ENCODE measurements around the gene SIRPG.
"Not testable (repeated sequence)": the region's sequence is repeated elsewhere in the genome, so short reads cannot be mapped to it uniquely, and the experiment has no call there.

Gene SIRPG

GRCh38 chr20:1671891-1672669 lies 14.5 kb upstream of the SIRPG start:
- no peak for DNase-seq

- no peak for DNase-seq
Measured at GRCh38 chr20:1669304-1669703, 11.7 kb upstream of the SIRPG start.

DNA sequence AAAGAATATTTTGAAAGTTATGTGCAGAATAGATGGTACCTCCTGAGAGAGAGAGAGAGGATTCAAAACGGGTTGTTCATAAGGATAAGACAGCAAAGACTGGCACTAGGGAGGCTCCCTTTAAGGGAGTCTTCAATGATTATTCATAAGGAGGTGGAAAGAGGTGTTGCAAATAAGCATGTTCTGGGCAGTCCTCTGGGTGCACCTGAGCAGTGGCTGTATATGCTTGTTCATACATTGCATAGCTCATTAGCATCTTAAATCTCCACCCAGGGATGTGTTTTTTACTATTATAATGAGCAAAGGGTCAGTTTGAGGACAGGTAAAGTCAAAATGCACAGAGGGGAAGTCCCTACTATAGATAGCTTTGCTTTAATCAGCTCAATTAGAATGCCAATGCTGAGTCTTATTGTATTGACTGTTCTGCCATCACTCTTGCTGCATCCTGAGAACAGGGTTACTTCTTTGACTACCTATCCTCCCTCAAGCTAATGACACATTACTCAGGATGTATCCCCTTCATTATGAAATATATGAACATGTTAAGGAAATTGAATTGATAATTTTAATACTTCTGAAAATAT lies 10.0 kb upstream of the SIRPG start:
- DNase-seq, result no peak

DNA sequence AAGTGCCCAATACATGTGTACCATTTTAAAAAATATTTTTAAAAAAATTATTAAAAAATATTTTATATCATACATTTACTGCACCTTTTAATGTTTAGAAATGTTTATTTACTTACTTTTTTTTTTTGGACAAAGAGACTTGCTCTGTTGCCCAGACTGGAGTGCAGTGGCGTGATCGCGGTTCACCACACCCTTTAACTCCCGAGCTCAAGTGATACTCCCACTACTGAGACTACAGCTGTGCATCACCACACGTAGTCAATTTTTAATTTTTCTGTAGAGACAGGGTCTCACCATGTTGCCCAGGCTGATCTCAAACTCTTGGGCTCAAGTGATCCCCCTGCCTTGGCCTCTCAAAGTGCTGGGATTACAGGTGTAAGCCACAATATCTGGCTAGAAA lies 9.2 kb upstream of the SIRPG start:
- DNase-seq, result no peak

GRCh38 chr20:1665345-1665744 lies 7.8 kb upstream of the SIRPG start:
- DNase-seq, result no peak

DNA sequence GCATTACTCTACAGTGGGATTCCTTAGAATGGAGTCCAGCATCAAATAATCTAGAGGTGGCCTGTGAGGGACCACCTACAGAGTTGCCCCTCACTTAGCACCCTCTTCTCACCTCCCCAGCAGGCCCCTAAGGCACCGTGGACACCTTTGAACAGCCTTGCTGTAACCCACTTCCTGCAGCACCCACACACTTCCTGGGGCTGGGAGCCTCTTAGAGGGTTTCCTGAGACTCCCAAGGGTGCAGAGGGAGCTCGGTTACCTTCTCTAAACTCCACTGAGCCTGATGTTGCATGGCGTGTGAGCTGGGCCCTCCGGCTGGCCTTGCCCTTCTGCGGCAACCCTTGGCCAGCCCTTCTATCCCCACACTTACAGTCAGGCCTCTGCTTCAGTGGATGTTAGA lies 7.3 kb upstream of the SIRPG start:
- DNase-seq, result no peak

DNA sequence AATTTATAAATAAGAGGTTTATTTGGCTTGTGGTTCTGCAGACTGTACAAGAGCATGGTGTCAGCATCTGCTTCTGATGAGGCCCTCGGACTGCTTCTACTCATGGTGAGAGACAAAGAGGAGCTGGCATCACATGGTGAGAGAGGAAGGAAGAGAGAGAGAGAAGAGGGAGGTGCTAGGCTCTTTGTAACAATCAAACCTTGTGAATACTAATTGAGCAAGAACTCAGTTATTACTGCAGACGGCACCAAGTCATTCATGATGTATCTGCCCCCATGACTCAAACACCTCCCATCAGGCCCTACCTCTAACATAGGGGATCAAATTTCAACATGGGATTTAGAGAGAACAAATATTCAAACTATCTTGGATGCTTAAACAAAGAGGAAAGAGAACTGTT lies 6.3 kb upstream of the SIRPG start:
- no peak for DNase-seq

DNA sequence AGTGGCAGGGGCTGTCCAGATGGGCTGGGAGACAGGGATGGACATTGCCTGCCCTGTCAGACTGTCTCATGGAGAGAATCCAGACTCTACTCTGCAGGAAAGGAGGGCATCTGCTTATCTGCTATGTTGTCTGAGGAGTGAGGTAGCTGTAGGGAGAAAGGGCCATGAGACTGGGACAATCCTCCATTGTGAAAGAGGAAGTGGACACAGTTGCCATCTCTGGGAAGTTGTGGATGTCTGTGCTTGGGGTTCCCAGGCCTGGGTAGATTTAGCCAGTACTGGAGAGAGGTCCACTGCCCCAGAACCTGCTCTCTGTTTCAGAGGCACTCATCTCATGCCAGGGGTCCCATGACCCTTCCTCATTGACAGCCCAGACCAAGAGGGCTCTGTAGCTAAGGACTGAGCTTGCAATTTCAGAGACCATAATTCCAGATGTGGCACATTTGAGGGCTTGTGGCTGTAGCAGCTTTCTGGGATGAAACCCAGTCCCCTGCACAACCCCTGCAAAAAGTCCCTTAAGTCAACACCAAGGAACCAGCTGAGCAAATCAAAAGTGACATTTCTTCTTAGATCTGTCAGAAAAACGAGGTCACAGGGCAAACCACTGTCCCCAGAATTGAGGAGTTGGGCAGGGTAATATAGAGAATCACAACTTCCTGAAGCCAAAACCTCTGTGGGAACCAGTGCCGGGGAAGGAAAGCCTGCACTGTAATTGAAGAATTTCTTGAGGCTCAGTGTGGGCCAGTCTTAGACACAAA lies 4.1 kb upstream of the SIRPG start:
- DNase-seq, result no peak

DNA sequence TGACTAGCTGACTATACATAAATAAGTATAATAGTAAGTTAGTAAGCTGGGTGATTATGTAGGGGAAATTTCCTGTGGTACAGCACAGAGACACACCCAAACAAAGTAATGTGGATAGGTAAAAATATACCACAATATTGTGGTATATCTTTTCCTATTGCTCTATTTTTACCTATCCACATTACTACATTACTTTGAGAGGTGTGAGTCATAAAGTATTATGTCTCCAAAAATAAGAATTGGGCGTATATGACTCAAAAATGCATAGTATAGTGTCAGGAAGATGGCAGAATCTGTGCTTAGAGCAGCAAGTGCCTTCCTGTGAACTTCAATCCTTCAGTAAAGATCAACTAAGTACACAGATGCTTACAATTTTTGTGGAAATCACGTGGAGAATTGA lies 2.7 kb upstream of the SIRPG start:
- DNase-seq, result no peak

DNA sequence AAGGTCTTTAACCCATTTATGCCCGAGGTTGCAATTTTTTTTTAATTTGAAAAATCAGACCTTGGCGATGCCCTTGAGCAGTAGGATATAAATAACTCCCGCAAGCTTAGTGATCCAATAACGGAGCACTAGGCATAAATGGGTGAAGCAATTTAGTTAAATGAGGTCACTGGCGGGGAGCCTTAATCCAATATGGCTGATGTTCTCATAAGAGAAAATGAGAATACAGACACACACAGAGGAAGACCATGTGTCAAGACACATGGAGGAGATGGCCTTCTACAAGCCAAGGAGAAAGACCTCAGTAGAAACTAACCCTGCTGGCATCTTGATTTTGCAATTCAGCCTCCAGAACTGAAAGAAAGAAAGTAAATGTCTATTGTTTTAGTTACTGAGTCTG lies 735 bp downstream of the SIRPG start:
- no peak for DNase-seq

- DNase-seq, result no peak
Measured at GRCh38 chr20:1654996-1655395, 2.6 kb downstream of the SIRPG start.

DNA sequence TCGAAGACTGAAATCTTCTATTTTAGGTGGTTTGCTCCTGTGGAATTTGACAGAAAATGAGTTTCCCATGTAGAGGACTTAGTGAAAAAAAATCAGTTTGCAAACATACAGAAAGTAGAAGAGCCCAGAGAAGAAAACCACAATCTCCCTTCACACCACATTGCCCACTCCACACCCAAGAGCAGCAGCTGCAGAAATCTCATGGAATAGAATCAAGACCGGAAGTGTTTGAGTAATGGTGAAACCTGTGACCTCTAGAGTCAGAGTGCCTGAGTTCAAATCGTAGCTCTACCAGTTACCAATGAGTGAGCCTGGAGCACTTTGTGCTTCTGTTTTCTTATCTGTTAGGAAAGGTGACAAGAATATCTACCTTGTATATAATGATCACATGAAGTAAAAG lies 4.6 kb downstream of the SIRPG start:
- no peak for DNase-seq

- DNase-seq, result no peak
Measured at GRCh38 chr20:1652104-1652503, 5.5 kb downstream of the SIRPG start.

GRCh38 chr20:1651268-1652058 lies 6.1 kb downstream of the SIRPG start:
- no peak for DNase-seq

DNA sequence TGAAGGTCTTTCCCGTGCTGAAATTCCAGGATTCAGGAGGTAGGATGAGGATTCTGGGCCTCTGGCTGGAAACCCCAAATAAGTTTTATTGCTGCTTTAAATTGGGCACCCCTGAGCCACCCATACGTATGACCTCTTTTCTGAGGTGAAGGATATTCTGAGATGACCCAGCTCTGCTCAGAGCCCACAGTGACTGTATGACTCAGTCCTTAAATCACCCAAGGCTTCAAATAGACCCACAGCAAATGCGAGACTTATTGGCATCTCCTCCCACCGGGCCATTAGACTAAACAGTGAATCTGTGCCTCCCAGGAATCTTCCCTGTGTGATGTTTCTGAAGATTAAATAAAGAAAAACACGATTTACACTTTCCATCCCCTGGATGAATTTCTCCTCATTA lies 9.5 kb downstream of the SIRPG start:
- DNase-seq, result no peak

DNA sequence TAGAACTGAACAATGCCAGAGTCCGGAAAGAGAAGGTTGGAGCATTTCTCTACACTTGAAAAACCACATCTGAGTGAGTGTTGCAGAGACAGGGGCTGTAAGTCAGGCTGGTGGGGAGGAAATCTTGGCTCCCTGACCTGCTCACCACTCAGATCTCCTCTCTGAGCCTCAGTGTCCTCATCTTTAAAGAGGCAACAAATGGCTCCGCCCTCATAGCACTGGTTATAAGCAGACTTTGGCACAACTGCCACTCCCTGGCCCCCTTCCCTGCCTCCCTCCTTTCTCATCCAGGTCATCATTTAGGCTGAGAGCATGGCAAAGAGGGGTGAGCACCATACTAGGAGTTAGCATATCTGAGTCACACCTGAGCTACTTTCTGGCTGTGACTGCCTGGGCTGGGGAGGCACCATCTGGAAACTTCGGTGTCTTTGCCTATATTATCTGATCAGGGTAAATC lies 10.6 kb downstream of the SIRPG start:
- DNase-seq, result no peak

GRCh38 chr20:1644101-1644962 lies 13.2 kb downstream of the SIRPG start:
- DNase-seq, result no peak

DNA sequence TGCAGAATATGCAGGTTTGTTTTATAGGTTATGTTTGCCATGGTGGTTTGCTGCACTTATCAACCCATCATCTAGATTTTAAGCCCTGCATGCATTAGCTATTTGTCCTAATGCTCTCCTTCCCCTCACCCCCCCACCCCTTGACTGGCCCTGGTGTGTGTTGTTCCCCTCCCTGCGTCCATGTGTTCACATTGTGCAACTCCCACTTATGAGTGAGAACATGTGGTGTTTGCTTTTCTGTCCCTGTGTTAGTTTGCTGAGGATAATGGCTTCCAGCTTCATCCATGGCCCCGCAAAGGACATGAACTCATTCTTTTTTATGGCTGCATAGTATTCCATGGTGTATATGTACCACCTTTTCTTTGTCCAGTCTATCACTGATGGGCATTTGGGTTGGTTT lies 18.9 kb downstream of the SIRPG start:
- DNase-seq, result not testable (repeated sequence)

- no peak for DNase-seq
Measured at GRCh38 chr20:1637755-1638154, 19.8 kb downstream of the SIRPG start.

GRCh38 chr20:1637226-1637625 lies 20.4 kb downstream of the SIRPG start:
- no peak for DNase-seq

DNA sequence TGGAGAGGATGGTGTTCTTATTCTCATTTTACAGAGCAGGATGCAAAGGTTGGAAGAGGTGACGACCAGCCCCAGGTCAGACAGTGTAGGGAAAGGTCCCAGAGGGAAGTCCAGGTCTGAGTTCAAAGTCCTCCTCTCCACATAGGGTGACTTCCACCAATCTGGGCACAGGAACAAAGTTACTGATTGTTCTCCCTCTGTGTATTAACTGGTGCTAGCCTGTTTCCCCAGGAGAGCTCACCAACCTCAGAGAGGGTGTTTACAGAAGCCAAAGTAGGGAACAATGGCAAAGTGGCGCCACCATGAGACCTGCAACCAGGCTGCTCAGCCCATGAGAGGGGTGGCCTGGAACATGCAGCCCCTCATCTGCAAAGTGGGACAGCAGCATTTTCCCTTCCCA lies 21.0 kb downstream of the SIRPG start:
- DNase-seq, result no peak

DNA sequence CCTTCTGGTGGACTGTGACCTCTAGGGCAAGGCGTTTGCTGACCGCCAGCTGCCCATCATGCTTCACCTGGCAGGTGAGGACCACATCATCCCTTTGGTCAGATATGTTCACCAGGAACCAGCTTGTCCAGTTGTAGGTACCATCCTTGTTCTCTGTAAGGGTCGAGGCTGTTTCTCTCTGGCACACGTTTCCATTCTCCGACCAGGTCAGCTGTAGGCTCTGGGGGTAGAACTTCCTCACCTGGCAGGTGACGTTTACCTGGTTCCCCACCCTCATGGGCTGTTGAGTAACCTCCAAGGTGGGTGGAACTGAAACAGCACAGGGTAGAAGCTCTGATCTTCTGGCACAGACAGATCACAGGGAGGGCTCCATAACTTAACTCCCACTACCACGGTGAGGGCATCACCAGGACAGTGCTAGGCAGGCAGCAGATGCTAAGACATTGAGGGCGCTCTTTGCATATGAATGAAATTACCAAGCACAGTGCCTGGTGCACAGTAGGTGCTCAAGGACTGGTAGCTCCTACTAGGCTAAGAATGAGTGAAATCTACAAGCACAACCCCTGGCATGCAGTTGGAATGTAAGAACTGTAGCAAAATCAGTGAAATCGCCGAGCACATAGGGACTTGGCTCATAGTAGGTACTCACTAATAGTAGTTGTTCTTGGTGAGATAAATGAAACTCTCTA lies 22.1 kb downstream of the SIRPG start:
- no peak for DNase-seq
